Omental fat pad (tissue), 4 donors: ENCODE results near the gene MYH9. TPM values are rescaled to one million over a fixed set of nuclear protein-coding genes. Genes with fewer than 3 reads are reported as not detected.
"Not testable (repeated sequence)": the region's sequence is repeated elsewhere in the genome, so short reads cannot be mapped to it uniquely, and the experiment has no call there.

Experiments
- ATAC-seq: fragments of 150-250 bp; one replicate; pipeline ENCODE4 v1.9.1; 2016; ENCODE audit warnings: mild to moderate bottlenecking, moderate library complexity; ENCODE audit not compliant: low FRiP score
- DNase-seq: peaks from one replicate; pipeline ENCODE4 v3.0.0-alpha.2; 2019; ENCODE audit warnings: low spot score
- total RNA-seq, 4 donors: library from RNA; depleted of rRNA; stranded (reverse); fragments of >200 nt; gene quantifications; one replicate each; pipeline ENCODE4 v1.1.0, GENCODE V29; 2016
- TF ChIP-seq, protein P1 (sequence below), 3 donors: fragments of 450-650 bp; IDR thresholded peaks; one replicate each; pipeline ENCODE4 v1.5.1; 2016 to 2017; ENCODE audit warnings: antibody characterized with exemption in 3 of 3, mild to moderate bottlenecking in 3 of 3, moderate library complexity in 2 of 3

The MYH9 gene
- total RNA-seq, 4 donors from 2014 or later: 225 to 463 (median 370) TPM

DNA sequence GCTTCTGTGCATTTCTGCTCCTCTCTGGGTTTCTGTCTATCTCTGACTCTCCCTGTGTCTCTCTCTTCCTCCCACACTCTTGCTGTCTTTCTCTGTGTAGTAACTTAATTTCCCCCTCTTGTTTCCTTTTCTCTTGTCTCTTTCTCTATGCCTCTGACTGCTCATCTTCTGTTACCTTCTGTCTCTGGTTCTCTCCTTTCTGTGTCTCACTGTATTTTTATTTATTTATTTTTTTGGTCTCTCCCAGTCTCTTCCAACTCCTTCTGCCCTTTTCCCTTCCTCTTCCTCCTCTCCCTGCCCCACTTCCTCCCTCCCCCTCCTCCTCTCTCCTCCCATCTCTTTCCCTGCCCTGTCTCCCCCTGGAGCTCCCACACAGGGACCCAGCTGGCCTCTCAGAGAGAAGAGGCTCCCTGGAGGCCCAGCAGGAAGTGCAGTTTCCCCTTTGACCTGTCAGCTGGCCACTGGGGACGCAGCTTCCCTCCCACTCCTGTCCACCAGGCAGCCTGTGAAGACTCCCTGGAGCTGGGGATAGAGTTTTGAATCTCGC is 38.3 kb upstream of the MYH9 start:
- DNase-seq (no peak), ATAC-seq (no peak)
- TF ChIP-seq, protein P1, sequence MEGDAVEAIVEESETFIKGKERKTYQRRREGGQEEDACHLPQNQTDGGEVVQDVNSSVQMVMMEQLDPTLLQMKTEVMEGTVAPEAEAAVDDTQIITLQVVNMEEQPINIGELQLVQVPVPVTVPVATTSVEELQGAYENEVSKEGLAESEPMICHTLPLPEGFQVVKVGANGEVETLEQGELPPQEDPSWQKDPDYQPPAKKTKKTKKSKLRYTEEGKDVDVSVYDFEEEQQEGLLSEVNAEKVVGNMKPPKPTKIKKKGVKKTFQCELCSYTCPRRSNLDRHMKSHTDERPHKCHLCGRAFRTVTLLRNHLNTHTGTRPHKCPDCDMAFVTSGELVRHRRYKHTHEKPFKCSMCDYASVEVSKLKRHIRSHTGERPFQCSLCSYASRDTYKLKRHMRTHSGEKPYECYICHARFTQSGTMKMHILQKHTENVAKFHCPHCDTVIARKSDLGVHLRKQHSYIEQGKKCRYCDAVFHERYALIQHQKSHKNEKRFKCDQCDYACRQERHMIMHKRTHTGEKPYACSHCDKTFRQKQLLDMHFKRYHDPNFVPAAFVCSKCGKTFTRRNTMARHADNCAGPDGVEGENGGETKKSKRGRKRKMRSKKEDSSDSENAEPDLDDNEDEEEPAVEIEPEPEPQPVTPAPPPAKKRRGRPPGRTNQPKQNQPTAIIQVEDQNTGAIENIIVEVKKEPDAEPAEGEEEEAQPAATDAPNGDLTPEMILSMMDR (IDR thresholded peaks at IDR 0.05): no peak

DNA sequence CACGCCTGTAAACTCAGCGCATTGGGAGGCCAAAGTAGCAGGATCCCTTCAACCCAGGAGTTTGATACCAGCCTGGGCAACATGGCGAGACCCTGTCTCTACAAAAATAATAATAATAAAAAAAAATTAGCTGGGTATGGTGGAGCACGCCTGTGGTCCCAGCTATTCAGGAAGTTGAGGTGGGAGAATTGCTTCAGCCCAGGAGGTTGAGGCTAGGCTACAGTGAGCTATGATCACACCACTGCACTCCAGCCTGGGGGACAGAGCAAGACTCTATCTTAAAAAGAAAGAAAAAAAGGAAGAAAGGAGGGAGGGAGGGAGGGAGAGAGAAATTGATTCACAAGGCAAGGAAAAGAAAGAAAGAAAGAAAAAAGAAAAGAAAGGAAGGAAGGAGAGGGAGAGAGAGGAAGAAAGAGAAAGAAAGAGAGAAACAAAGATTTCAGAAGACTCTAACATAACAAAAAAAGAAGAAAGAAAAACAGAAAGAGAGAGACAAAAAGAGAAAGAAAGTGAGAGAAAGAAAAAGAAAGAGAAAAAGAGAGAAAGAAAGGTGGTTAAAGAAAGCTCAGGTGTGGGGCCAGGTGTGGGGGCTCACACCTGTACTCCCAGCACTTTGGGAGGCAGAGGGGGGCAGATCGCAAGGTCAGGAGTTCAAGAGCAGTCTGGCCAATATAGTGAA is 37.3 kb upstream of the MYH9 start:
- TF ChIP-seq, protein P1 (IDR thresholded peaks at IDR 0.05): no peak
- ATAC-seq (no peak), DNase-seq (no peak)

DNA sequence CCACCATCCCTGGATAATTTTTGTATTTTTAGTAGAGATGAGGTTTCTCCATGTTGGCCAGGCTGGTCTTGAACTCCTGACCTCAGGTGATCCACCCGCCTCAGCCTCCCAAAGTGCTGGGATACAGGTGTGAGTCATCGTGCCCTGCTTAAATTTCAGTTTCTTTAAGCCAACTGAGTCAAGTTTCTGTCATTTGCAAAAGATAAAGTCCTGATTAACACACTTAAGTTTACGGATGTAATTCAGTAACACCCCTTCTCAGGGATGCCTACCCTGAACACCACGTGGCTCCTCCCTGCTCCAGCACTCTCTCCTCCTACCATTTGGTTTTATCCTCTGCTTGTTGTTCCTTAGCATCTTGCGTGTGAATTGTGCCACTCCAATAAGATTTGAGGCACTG is 36.7 kb upstream of the MYH9 start:
- DNase-seq, ATAC-seq: not testable (repeated sequence)

DNA sequence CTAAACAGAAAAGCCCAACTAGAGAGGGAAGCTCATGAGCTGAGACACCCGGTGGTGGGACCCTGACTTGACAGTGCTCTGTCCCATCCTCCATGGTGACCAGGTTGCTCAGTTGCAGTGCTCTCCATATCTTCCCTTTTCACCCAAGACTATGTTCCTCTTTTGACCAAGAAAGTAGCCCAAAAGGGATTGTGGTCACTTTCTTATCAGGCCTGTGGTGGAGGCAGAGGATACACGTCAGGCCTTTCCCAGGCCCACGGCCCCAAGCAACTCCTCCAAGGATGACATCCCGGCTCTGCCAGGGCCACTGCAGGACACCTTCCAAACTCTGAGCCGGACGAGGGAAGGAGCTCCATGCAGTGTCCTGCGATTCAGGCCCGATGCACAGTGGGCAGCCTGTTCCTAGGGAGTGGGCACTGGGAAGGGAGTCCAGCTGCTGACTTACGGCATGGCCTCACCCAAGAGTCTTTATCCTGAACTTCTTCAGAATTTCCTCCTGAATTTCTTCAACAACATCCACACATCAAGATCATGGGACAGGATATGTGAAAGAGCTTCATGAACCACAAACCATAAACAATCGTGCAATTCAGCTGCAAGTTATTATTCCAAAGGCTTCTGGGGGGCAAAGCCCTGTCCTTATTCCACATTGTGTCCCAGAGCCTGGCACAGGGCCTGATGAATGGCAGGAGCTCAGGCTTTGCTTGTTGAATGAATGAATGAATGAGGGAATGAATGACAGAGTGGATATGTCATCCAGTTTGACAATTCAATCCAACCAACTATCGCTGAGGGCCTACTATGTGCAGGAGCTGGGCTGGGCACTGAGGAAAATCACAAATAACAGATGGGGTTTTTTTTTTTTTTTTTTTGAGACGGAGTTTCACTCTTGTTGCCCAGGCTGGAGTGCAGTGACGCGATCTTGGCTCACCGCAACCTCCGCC is 36.0 kb upstream of the MYH9 start:
- no peak for DNase-seq
- ATAC-seq: no peak
- TF ChIP-seq, protein P1 (IDR thresholded peaks at IDR 0.05): no peak

DNA sequence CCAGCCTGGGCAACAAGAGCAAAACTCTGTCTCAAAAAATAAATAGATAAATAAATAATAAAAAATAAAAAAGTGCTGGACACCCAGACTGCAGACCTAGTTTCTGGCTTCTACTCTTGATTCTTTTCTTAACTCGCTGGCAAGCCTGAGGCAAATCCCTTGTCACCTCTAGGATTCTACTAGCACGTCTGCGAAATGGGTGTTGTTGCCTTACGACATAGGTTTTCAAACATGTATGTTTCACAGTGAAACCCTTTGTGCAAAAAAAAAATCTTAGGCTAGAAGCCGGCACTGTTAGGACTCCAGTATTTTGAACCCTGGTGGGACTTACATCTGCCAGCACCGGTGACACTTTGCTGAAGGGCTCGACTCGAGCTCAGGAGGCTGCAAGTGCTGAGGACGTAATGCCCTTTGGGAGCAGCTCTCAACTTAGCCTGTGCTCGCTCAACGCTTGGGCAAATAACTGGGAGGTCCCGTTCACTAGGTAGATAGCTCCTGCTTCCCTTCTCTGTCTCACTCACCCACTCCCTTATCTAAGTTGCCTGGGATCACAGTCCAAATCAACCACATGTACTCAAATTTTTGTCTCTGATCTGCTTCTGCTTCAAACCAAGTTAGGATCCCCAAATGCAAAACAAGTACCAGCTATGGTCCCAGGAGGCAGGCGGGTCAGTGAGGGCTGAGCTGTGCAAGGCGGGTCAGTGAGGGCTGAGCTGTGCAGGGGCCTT is 34.7 kb upstream of the MYH9 start:
- TF ChIP-seq, protein P1 (IDR thresholded peaks at IDR 0.05): no peak

DNA sequence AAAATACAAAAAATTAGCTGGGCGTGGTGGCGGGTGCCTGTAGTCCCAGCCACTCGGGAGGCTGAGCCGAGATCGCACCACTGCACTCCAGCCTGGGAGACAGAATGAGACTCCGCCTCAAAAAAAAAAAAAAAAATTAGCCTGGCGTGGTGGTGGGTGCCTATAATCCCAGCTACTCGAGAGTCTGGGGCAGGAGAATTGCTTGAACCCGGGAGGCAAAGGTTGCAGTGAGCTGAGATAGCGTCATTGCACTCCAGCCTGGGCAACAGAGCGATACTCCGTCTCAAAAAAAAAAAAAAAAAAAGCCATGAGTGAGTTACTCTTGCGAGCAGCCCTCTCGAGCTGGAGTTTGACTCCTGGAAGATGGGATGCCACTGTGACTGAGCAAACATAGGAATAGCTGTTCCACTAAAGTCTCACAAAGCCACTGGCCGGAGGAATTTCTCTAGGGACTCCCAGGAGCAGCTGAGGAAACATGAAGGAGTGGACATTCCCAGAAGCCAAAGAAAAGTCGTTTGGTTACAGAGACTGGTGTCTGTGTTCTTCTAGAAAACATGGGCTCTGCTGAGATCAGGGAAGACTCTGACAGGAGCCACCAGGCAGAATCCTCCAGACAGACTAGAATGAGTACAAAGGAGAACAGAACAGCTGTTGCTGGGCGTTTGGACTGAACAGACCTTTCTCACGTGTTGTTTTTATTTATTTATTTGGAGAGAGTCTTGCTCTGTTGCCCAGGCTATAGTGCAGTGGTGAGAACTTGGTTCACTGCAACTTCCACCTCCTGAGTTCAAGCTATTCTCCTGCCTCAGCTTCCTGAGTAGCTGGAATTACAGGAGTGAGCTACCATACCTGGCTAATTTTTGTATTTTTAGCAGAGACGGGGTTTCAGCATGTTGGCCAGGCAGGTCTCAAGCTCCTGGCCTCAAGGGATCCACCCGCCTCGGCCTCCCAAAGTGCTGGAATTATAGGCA is 32.4 kb upstream of the MYH9 start:
- ATAC-seq (no peak), DNase-seq (no peak)
- TF ChIP-seq, protein P1 (IDR thresholded peaks at IDR 0.05): no peak

More for the DNA sequence above, 34.7 kb upstream of the MYH9 start:
- DNase-seq (no peak), ATAC-seq (no peak)
